MM.1S (cell line): ENCODE results near the gene NCKAP5.

ENCODE experiments used
- DNase-seq: peaks from one replicate; pipeline ENCODE4 v3.0.0-alpha.2; 2015
- H2AFZ ChIP-seq: fragments of 300-600 bp; sonication (generic); 2 replicates; pipeline ENCODE4 v1.6.0; 2016; ENCODE audit warnings: antibody characterized with exemption, low read length
- H3F3A ChIP-seq: fragments of 300-600 bp; sonication (generic); 2 replicates; pipeline ENCODE4 v1.6.1; 2016; ENCODE audit warnings: mild to moderate bottlenecking, antibody characterized with exemption, low read length, moderate library complexity, mixed read lengths; ENCODE audit not compliant: insufficient read depth
- H3K27ac ChIP-seq: fragments of 300-600 bp; sonication (generic); 2 replicates; pipeline ENCODE4 v1.5.1; 2016; ENCODE audit warnings: mild to moderate bottlenecking, low read length
- H3K27me3 ChIP-seq: fragments of 300-600 bp; sonication (generic); replicated peaks from 2 replicates; pipeline ENCODE4 v1.6.0; 2016; ENCODE audit warnings: low read length; ENCODE audit not compliant: insufficient read depth
- H3K36me3 ChIP-seq: fragments of 300-600 bp; sonication (generic); replicated peaks from 2 replicates; pipeline ENCODE4 v1.6.1; 2016; ENCODE audit warnings: mild to moderate bottlenecking, low read length, mixed read lengths; ENCODE audit not compliant: insufficient read depth
- H3K4me1 ChIP-seq: fragments of 300-600 bp; sonication (generic); 2 replicates; pipeline ENCODE4 v1.6.1; 2016; ENCODE audit warnings: low read length, mixed read lengths
- H3K4me2 ChIP-seq: fragments of 300-600 bp; sonication (generic); 2 replicates; pipeline ENCODE4 v1.6.0; 2016; ENCODE audit warnings: low read depth, low read length
- H3K4me3 ChIP-seq: fragments of 300-600 bp; sonication (generic); 2 replicates; pipeline ENCODE4 v1.5.1; 2016; ENCODE audit warnings: low read length, mixed read lengths
- H3K79me2 ChIP-seq: fragments of 300-600 bp; sonication (generic); 2 replicates; pipeline ENCODE4 v1.6.1; 2016; ENCODE audit warnings: mixed run types, low read length, mixed read lengths
- H3K9ac ChIP-seq: fragments of 300-600 bp; sonication (generic); 2 replicates; pipeline ENCODE4 v1.6.1; 2016; ENCODE audit warnings: low read length, mixed read lengths
- H3K9me2 ChIP-seq: fragments of 300-600 bp; sonication (generic); replicated peaks from 2 replicates; pipeline ENCODE4 v1.6.1; 2016; ENCODE audit warnings: mild to moderate bottlenecking, low read length, mixed read lengths; ENCODE audit not compliant: insufficient read depth
- H3K9me3 ChIP-seq: fragments of 300-600 bp; sonication (generic); replicated peaks from 2 replicates; pipeline ENCODE4 v1.6.1; 2016; ENCODE audit warnings: mild to moderate bottlenecking, low read length, mixed read lengths; ENCODE audit not compliant: insufficient read depth
- H4K20me1 ChIP-seq: fragments of 300-600 bp; sonication (generic); 2 replicates; pipeline ENCODE4 v1.6.1; 2016; ENCODE audit warnings: mild to moderate bottlenecking, low read length, moderate library complexity, mixed read lengths; ENCODE audit not compliant: insufficient read depth
- EZH2 ChIP-seq: fragments of 300-600 bp; sonication (generic); optimal IDR thresholded peaks from 2 replicates; pipeline ENCODE3; 2017; ENCODE audit warnings: low read depth, mild to moderate bottlenecking, antibody characterized with exemption, low read length, mixed read lengths
- EZH2phosphoT487 ChIP-seq: fragments of 300-600 bp; sonication (generic); IDR thresholded peaks from 2 replicates; pipeline ENCODE4 v1.6.1; 2018; ENCODE audit warnings: antibody characterized with exemption, low read length
- TF ChIP-seq, protein P1 (sequence below): fragments of 300-600 bp; sonication (generic); IDR thresholded peaks from 2 replicates; pipeline ENCODE4 v1.5.1; 2016; ENCODE audit warnings: antibody characterized with exemption, low read length, mixed read lengths

The NCKAP5 gene

DNA sequence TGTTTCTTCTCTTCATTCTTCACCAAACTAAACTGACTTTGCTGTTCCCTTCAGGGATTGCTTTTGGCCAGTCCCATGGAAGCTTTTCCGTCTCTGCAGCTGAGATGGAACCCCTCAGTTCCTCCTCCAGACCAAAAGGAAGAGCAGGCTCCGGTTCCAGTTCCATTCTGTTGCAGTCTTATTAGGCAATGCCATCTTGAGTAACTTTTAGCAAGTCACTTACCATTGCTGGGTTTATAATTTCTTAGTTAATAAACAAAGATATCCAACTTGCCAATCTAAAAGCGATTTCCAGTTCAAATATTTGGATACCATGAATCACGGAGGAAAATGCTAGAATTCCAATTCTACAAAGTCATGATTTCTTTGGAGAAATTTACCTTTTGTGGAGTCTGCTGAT is 684.0 kb downstream of the NCKAP5 start:
- H3F3A ChIP-seq = no peaks in the 10 kb centered on the region
- H3K9me3 ChIP-seq = no peaks in the 10 kb centered on the region
- H3K4me2 ChIP-seq = no peak overlapping the region
- H3K79me2 ChIP-seq = no peaks in the 10 kb centered on the region
- H3K4me3 ChIP-seq = no peak overlapping the region
- no peak overlapping the region for H2AFZ ChIP-seq
- no peak for DNase-seq
- no peaks in the 10 kb centered on the region for H4K20me1 ChIP-seq
- no peaks in the 10 kb centered on the region for H3K27me3 ChIP-seq
- H3K9me2 ChIP-seq = no peaks in the 10 kb centered on the region
- H3K27ac ChIP-seq = no peak overlapping the region
- no peak for TF ChIP-seq EZH2phosphoT487
- TF ChIP-seq, protein P1, sequence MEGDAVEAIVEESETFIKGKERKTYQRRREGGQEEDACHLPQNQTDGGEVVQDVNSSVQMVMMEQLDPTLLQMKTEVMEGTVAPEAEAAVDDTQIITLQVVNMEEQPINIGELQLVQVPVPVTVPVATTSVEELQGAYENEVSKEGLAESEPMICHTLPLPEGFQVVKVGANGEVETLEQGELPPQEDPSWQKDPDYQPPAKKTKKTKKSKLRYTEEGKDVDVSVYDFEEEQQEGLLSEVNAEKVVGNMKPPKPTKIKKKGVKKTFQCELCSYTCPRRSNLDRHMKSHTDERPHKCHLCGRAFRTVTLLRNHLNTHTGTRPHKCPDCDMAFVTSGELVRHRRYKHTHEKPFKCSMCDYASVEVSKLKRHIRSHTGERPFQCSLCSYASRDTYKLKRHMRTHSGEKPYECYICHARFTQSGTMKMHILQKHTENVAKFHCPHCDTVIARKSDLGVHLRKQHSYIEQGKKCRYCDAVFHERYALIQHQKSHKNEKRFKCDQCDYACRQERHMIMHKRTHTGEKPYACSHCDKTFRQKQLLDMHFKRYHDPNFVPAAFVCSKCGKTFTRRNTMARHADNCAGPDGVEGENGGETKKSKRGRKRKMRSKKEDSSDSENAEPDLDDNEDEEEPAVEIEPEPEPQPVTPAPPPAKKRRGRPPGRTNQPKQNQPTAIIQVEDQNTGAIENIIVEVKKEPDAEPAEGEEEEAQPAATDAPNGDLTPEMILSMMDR = no peak
- no peak for TF ChIP-seq EZH2
- H3K4me1 ChIP-seq = no peaks in the 10 kb centered on the region
- no peak overlapping the region for H3K9ac ChIP-seq
- H3K36me3 ChIP-seq = no peaks in the 10 kb centered on the region

DNA sequence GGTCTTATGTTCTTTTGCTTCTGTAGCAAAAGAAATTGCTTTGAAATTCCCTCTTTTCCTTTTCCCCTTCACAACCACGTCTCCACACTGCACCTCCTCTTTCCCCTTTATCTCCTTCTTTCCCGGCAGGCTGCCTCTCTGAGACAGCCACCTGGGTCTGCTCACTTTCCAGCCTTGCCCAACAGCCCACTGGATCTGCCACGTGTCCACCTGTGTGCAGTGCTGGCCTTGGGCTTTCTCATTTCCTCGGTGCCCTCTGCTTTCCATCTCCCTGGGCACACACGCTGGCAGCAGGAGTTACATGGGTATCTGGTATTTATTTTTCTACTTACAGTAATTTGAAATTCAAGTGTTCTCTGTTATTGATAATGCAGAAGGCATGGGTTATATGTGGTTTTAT is 684.8 kb downstream of the NCKAP5 start:
- Histone ChIP-seq H4K20me1 (no peaks in the 10 kb centered on the region), H3K9me3 (no peaks in the 10 kb centered on the region), H3K79me2 (no peaks in the 10 kb centered on the region), H3K27ac (no peak overlapping the region), H2AFZ (no peak overlapping the region), H3K4me2 (no peak overlapping the region), H3K4me3 (no peak overlapping the region), H3K9ac (no peak overlapping the region), H3K27me3 (no peaks in the 10 kb centered on the region), H3K36me3 (no peaks in the 10 kb centered on the region), H3F3A (no peaks in the 10 kb centered on the region), H3K9me2 (no peaks in the 10 kb centered on the region), H3K4me1 (no peaks in the 10 kb centered on the region)
- TF ChIP-seq, protein P1 = no peak
- TF ChIP-seq EZH2phosphoT487 = no peak
- TF ChIP-seq EZH2 = no peak
- DNase-seq = no peak

DNA sequence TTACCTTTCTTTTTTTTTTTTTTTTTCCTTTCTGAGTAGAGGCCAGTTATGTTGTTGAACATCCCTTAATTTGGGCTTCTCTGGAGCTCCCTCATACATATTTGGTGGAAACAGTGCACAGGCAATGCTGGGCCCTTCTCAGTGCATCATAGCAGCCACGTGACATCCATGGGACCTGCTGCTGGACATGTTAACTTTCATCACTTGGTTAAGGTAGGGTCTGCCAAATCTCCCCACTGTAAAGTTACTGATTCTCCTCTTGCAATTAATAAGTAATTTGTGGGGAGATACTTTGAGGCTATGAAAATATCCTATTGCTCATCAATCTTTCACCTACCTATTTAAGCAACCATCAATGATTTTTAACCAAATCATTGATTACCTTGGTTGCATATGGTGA is 686.7 kb downstream of the NCKAP5 start:
- H3K36me3 ChIP-seq = no peaks in the 10 kb centered on the region
- H2AFZ ChIP-seq = no peak overlapping the region
- no peak overlapping the region for H3K9ac ChIP-seq
- H3K4me1 ChIP-seq = no peaks in the 10 kb centered on the region
- H3K79me2 ChIP-seq = no peaks in the 10 kb centered on the region
- no peak overlapping the region for H3K4me3 ChIP-seq
- H3K27me3 ChIP-seq = no peaks in the 10 kb centered on the region
- H3K9me2 ChIP-seq = no peaks in the 10 kb centered on the region
- H3F3A ChIP-seq = no peaks in the 10 kb centered on the region
- TF ChIP-seq EZH2 (no peak), EZH2phosphoT487 (no peak)
- TF ChIP-seq, protein P1 = no peak
- H3K9me3 ChIP-seq = no peaks in the 10 kb centered on the region
- H3K4me2 ChIP-seq = no peak overlapping the region
- no peak for DNase-seq
- no peaks in the 10 kb centered on the region for H4K20me1 ChIP-seq
- H3K27ac ChIP-seq = no peak overlapping the region
